Progenitor cell of endocrine pancreas (in vitro differentiated cells): ENCODE measurements around the gene SULT2A1. TPM values are rescaled to one million over a fixed set of nuclear protein-coding genes. Genes with fewer than 3 reads are reported as not detected.

Source experiments
- DNase-seq: peaks from one replicate; pipeline ENCODE4 v3.0.0; 2021; ENCODE audit warnings: low spot score; ENCODE audit not compliant: unreplicated experiment
- H3K27ac Mint-ChIP-seq: 2 replicates; pipeline ENCODE4 v1.8.0; 2021; ENCODE audit warnings: mild to moderate bottlenecking, moderate library complexity, mixed read lengths
- H3K27me3 Mint-ChIP-seq: 2 replicates; pipeline ENCODE4 v1.8.0; 2021; ENCODE audit warnings: mixed read lengths
- H3K36me3 Mint-ChIP-seq: 2 replicates; pipeline ENCODE4 v1.8.0; 2022; ENCODE audit warnings: mixed read lengths; ENCODE audit not compliant: insufficient read depth
- H3K4me1 Mint-ChIP-seq: 2 replicates; pipeline ENCODE4 v1.8.0; 2021; ENCODE audit warnings: low read depth, mixed read lengths
- H3K4me3 Mint-ChIP-seq: 2 replicates; pipeline ENCODE4 v1.8.0; 2021; ENCODE audit warnings: low read depth, mild to moderate bottlenecking, moderate library complexity, mixed read lengths
- H3K9me3 Mint-ChIP-seq: 2 replicates; pipeline ENCODE4 v1.8.0; 2021; ENCODE audit warnings: low read depth, mixed read lengths
- CTCF ChIP-seq: fragments of 200-600 bp; sonication (generic); IDR thresholded peaks from one replicate; pipeline ENCODE4 v1.5.0; 2021; ENCODE audit warnings: antibody characterized with exemption, mild to moderate bottlenecking; ENCODE audit not compliant: unreplicated experiment
- total RNA-seq: library from RNA; stranded (reverse); gene quantifications from 2 replicates; pipeline ENCODE4 v1.2.1, GENCODE V29; 2021

SULT2A1 gene
- total RNA-seq, 1 donor from 2014 or later, result not detected

- no peaks in the 10 kb centered on the region for H3K9me3 Mint-ChIP-seq
- no peak overlapping the region for H3K4me3 Mint-ChIP-seq
- H3K27ac Mint-ChIP-seq, result peak overlapping the region; percentile 21
- H3K36me3 Mint-ChIP-seq, result peaks cover 1% of the 10 kb centered on the region
- H3K27me3 Mint-ChIP-seq, result no peaks in the 10 kb centered on the region
- DNase-seq, result no peak
- H3K4me1 Mint-ChIP-seq, result peaks cover 7% of the 10 kb centered on the region
- TF ChIP-seq CTCF, result no peak
Measured at GRCh38 chr19:47891923-47892666, 6.0 kb upstream of the SULT2A1 start.

GRCh38 chr19:47891622-47891922 lies 5.5 kb upstream of the SULT2A1 start:
- Mint-ChIP-seq H3K9me3 (no peaks in the 10 kb centered on the region), H3K27me3 (no peaks in the 10 kb centered on the region), H3K4me3 (no peak overlapping the region), H3K27ac (peak overlapping the region; percentile 21), H3K4me1 (peaks cover 10% of the 10 kb centered on the region), H3K36me3 (peaks cover 1% of the 10 kb centered on the region)
- TF ChIP-seq CTCF, result no peak
- DNase-seq, result no peak

- no peak for TF ChIP-seq CTCF
- Mint-ChIP-seq H3K4me3 (no peak overlapping the region), H3K27me3 (no peaks in the 10 kb centered on the region), H3K27ac (no peak overlapping the region), H3K9me3 (no peaks in the 10 kb centered on the region), H3K4me1 (peaks cover 13% of the 10 kb centered on the region), H3K36me3 (peaks cover 1% of the 10 kb centered on the region)
- DNase-seq, result no peak
Measured at GRCh38 chr19:47890865-47891621, 4.9 kb upstream of the SULT2A1 start.

GRCh38 chr19:47885067-47885463 lies 1.1 kb downstream of the SULT2A1 start:
- no peaks in the 10 kb centered on the region for H3K36me3 Mint-ChIP-seq
- no peaks in the 10 kb centered on the region for H3K9me3 Mint-ChIP-seq
- H3K4me3 Mint-ChIP-seq, result no peak overlapping the region
- TF ChIP-seq CTCF, result no peak
- peaks cover 6% of the 10 kb centered on the region for H3K27me3 Mint-ChIP-seq
- no peak overlapping the region for H3K27ac Mint-ChIP-seq
- no peak for DNase-seq
- H3K4me1 Mint-ChIP-seq, result peaks cover 18% of the 10 kb centered on the region

- Mint-ChIP-seq H3K4me3 (no peak overlapping the region), H3K27ac (no peak overlapping the region), H3K27me3 (peaks cover 6% of the 10 kb centered on the region), H3K9me3 (peaks cover 3% of the 10 kb centered on the region), H3K36me3 (no peaks in the 10 kb centered on the region), H3K4me1 (peaks cover 18% of the 10 kb centered on the region)
- TF ChIP-seq CTCF, result no peak
- no peak for DNase-seq
Measured at GRCh38 chr19:47882890-47883289, 3.2 kb downstream of the SULT2A1 start.
